Measurements from ENCODE around the gene PBX1. TPM values are rescaled to one million over a fixed set of nuclear protein-coding genes. Genes with fewer than 3 reads are reported as not detected.
"Not testable (repeated sequence)": the region's sequence is repeated elsewhere in the genome, so short reads cannot be mapped to it uniquely, and the experiment has no call there.

Gene PBX1
- total and polyA plus RNA-seq, 2 donors from 2014 or later, result 14.9 to 91.5 TPM

- peak overlapping the region in 1 of 3 donors; percentile 13 for H3K9ac ChIP-seq (ENCODE audit: low read length in 3 of 3)
Measured at GRCh38 chr1:164602101-164602422, 43.1 kb downstream of the PBX1 start.

GRCh38 chr1:164602480-164603093 is 43.6 kb downstream of the PBX1 start:
- Histone ChIP-seq H3K4me1 (ENCODE audit: control insufficient read depth in 2 of 3, insufficient read depth in 2 of 3, low read depth in 1 of 3, low read length in 3 of 3) (peaks cover 8 to 32% (median 21%) of the 10 kb centered on the region in 3 donors), H3K4me3 (ENCODE audit: low read length in 3 of 3) (peak overlapping the region in 2 of 3 donors; percentile 18 to 29)
- FAIRE-seq, result no peak

More at GRCh38 chr1:164602101-164602422, 43.1 kb downstream of the PBX1 start:
- intact Hi-C loops (cut with DNase I), result no loop called here
- no peak for FAIRE-seq
- H3K4me3 ChIP-seq (ENCODE audit: low read length in 3 of 3), result peak overlapping the region in 2 of 3 donors; percentile 29 to 32
- H3K9me3 ChIP-seq (ENCODE audit: control insufficient read depth in 2 of 3, insufficient read depth in 1 of 3, low read length in 3 of 3), result no peaks in the 10 kb centered on the region
- peak overlapping the region; percentile 49 to 52 for H3K27ac ChIP-seq (ENCODE audit: low read depth in 2 of 2, low read length in 2 of 2)
- H3K27me3 ChIP-seq (ENCODE audit: control insufficient read depth, insufficient read depth, low read length), result no peaks in the 10 kb centered on the region
- H3K36me3 ChIP-seq (ENCODE audit: control insufficient read depth in 2 of 3, insufficient read depth in 3 of 3, low read length in 3 of 3), result peaks cover 0 to 2% (median 0%) of the 10 kb centered on the region in 3 donors
- H3K4me1 ChIP-seq (ENCODE audit: control insufficient read depth in 2 of 3, insufficient read depth in 2 of 3, low read depth in 1 of 3, low read length in 3 of 3), result peaks cover 8 to 30% (median 21%) of the 10 kb centered on the region in 3 donors
- TF ChIP-seq CTCF (IDR thresholded peaks at IDR 0.05; ENCODE audit: borderline replicate concordance, extremely low read depth, insufficient read depth), result no peak
- DNase-seq, result peak in 4 of 5 donors; percentile 62 to 88 (median 77)

GRCh38 chr1:164603805-164604204 is 44.8 kb downstream of the PBX1 start:
- H3K36me3 ChIP-seq (ENCODE audit: control insufficient read depth in 2 of 3, insufficient read depth in 3 of 3, low read length in 3 of 3); H3K27me3 ChIP-seq (ENCODE audit: control insufficient read depth, insufficient read depth, low read length); H3K4me3 ChIP-seq (ENCODE audit: low read length in 3 of 3); FAIRE-seq; H3K9me3 ChIP-seq (ENCODE audit: control insufficient read depth in 2 of 3, insufficient read depth in 1 of 3, low read length in 3 of 3); intact Hi-C loops (cut with DNase I); DNase-seq; H3K9ac ChIP-seq (ENCODE audit: low read length in 3 of 3); H3K27ac ChIP-seq (ENCODE audit: low read depth in 2 of 2, low read length in 2 of 2): not testable (repeated sequence)
- peaks cover 14 to 34% (median 24%) of the 10 kb centered on the region in 3 donors for H3K4me1 ChIP-seq (ENCODE audit: control insufficient read depth in 2 of 3, insufficient read depth in 2 of 3, low read depth in 1 of 3, low read length in 3 of 3)

More at GRCh38 chr1:164602480-164603093, 43.6 kb downstream of the PBX1 start:
- Histone ChIP-seq H3K9me3 (ENCODE audit: control insufficient read depth in 2 of 3, insufficient read depth in 1 of 3, low read length in 3 of 3) (no peaks in the 10 kb centered on the region), H3K27ac (ENCODE audit: low read depth in 2 of 2, low read length in 2 of 2) (peak overlapping the region; percentile 49 to 52), H3K9ac (ENCODE audit: low read length in 3 of 3) (peak overlapping the region in 1 of 3 donors; percentile 9), H3K36me3 (ENCODE audit: control insufficient read depth in 2 of 3, insufficient read depth in 3 of 3, low read length in 3 of 3) (peaks cover 0 to 2% (median 0%) of the 10 kb centered on the region in 3 donors), H3K27me3 (ENCODE audit: control insufficient read depth, insufficient read depth, low read length) (no peaks in the 10 kb centered on the region)
- DNase-seq, result peak; percentile 85 to 96 (median 92)
- no peak for TF ChIP-seq CTCF (IDR thresholded peaks at IDR 0.05; ENCODE audit: borderline replicate concordance, extremely low read depth, insufficient read depth)
- intact Hi-C loops (cut with DNase I), result no loop called here

GRCh38 chr1:164604541-164604940 is 45.6 kb downstream of the PBX1 start:
- H3K27ac ChIP-seq (ENCODE audit: low read depth in 2 of 2, low read length in 2 of 2), result no peak overlapping the region
- H3K27me3 ChIP-seq (ENCODE audit: control insufficient read depth, insufficient read depth, low read length), result no peaks in the 10 kb centered on the region
- no peak for DNase-seq
- FAIRE-seq, result no peak
- H3K4me3 ChIP-seq (ENCODE audit: low read length in 3 of 3), result no peak overlapping the region
- no peak overlapping the region for H3K9ac ChIP-seq (ENCODE audit: low read length in 3 of 3)
- intact Hi-C loops (cut with DNase I), result no loop called here
- H3K9me3 ChIP-seq (ENCODE audit: control insufficient read depth in 2 of 3, insufficient read depth in 1 of 3, low read length in 3 of 3), result no peaks in the 10 kb centered on the region
- H3K36me3 ChIP-seq (ENCODE audit: control insufficient read depth in 2 of 3, insufficient read depth in 3 of 3, low read length in 3 of 3), result peaks cover 0 to 2% (median 0%) of the 10 kb centered on the region in 3 donors
- no peak for TF ChIP-seq CTCF (IDR thresholded peaks at IDR 0.05; ENCODE audit: borderline replicate concordance, extremely low read depth, insufficient read depth)
- H3K4me1 ChIP-seq (ENCODE audit: control insufficient read depth in 2 of 3, insufficient read depth in 2 of 3, low read depth in 1 of 3, low read length in 3 of 3), result peaks cover 18 to 34% (median 26%) of the 10 kb centered on the region in 3 donors

Data from kidney (tissue), 14 donors.